Activated CD4-positive, alpha-beta T cell treated with anti-CD3 and anti-CD28 coated beads, Interleukin-2, amount 10 ng/mL, durations not matched to agents 24 days and 14 days (primary cell): ENCODE results near the gene GRK5. TPM values are rescaled to one million over a fixed set of nuclear protein-coding genes. Genes with fewer than 3 reads are reported as not detected.

Experiments used
- DNase-seq: peaks from one replicate; pipeline ENCODE4 v3.0.0; 2022
- H3K27ac Mint-ChIP-seq: one replicate; pipeline ENCODE4 v1.8.0; 2022; ENCODE audit warnings: mild to moderate bottlenecking, mixed read lengths
- H3K27me3 Mint-ChIP-seq: one replicate; pipeline ENCODE4 v1.8.0; 2022; ENCODE audit warnings: mixed read lengths
- H3K36me3 Mint-ChIP-seq: one replicate; pipeline ENCODE4 v1.8.0; 2022; ENCODE audit warnings: low read depth, mild to moderate bottlenecking, mixed read lengths
- H3K4me1 Mint-ChIP-seq: one replicate; pipeline ENCODE4 v1.8.0; 2021; ENCODE audit warnings: mixed read lengths
- H3K4me3 Mint-ChIP-seq: one replicate; pipeline ENCODE4 v1.8.0; 2022; ENCODE audit warnings: mild to moderate bottlenecking, moderate library complexity, mixed read lengths
- H3K9me3 Mint-ChIP-seq: one replicate; pipeline ENCODE4 v1.8.0; 2021; ENCODE audit warnings: mixed read lengths
- intact Hi-C: fragments of 100-400 bp; cut with micrococcal nuclease; formaldehyde crosslinking; loops from one replicate; pipeline ENCODE4 v1.15.1; 2023
- total RNA-seq: library from RNA; stranded (reverse); gene quantifications from 2 replicates; pipeline ENCODE4 v1.2.3, GENCODE V29; 2022

GRK5 gene
- total RNA-seq, 1 donor from 2014 or later = 27.3 TPM

- intact Hi-C loops = no loop called here
- H3K9me3 Mint-ChIP-seq = no peaks in the 10 kb centered on the region
- H3K27ac Mint-ChIP-seq = no peak overlapping the region
- H3K4me3 Mint-ChIP-seq = no peak overlapping the region
- H3K27me3 Mint-ChIP-seq = no peaks in the 10 kb centered on the region
- H3K4me1 Mint-ChIP-seq = no peaks in the 10 kb centered on the region
- no peak for DNase-seq
- H3K36me3 Mint-ChIP-seq = no peaks in the 10 kb centered on the region
These were observed 200.7 kb downstream of the GRK5 start for GRCh38 chr10:119408072-119408471.

- Mint-ChIP-seq H3K27me3 (no peaks in the 10 kb centered on the region), H3K36me3 (no peaks in the 10 kb centered on the region), H3K27ac (no peak overlapping the region), H3K4me1 (no peaks in the 10 kb centered on the region), H3K4me3 (no peak overlapping the region), H3K9me3 (no peaks in the 10 kb centered on the region)
- intact Hi-C loops = no loop called here
- no peak for DNase-seq
These were observed 201.6 kb downstream of the GRK5 start for GRCh38 chr10:119408969-119409371.

GRCh38 chr10:119409385-119409784 is 202.0 kb downstream of the GRK5 start:
- no peaks in the 10 kb centered on the region for H3K9me3 Mint-ChIP-seq
- H3K27ac Mint-ChIP-seq = no peak overlapping the region
- H3K4me1 Mint-ChIP-seq = no peaks in the 10 kb centered on the region
- no peak for DNase-seq
- H3K4me3 Mint-ChIP-seq = no peak overlapping the region
- intact Hi-C loops = no loop called here
- no peaks in the 10 kb centered on the region for H3K36me3 Mint-ChIP-seq
- H3K27me3 Mint-ChIP-seq = no peaks in the 10 kb centered on the region

- no peaks in the 10 kb centered on the region for H3K9me3 Mint-ChIP-seq
- H3K27me3 Mint-ChIP-seq = no peaks in the 10 kb centered on the region
- no peak overlapping the region for H3K4me3 Mint-ChIP-seq
- H3K4me1 Mint-ChIP-seq = no peaks in the 10 kb centered on the region
- no peaks in the 10 kb centered on the region for H3K36me3 Mint-ChIP-seq
- DNase-seq = no peak
- H3K27ac Mint-ChIP-seq = no peak overlapping the region
- intact Hi-C loops = no loop called here
These were observed 202.5 kb downstream of the GRK5 start for GRCh38 chr10:119409906-119410305.

DNA sequence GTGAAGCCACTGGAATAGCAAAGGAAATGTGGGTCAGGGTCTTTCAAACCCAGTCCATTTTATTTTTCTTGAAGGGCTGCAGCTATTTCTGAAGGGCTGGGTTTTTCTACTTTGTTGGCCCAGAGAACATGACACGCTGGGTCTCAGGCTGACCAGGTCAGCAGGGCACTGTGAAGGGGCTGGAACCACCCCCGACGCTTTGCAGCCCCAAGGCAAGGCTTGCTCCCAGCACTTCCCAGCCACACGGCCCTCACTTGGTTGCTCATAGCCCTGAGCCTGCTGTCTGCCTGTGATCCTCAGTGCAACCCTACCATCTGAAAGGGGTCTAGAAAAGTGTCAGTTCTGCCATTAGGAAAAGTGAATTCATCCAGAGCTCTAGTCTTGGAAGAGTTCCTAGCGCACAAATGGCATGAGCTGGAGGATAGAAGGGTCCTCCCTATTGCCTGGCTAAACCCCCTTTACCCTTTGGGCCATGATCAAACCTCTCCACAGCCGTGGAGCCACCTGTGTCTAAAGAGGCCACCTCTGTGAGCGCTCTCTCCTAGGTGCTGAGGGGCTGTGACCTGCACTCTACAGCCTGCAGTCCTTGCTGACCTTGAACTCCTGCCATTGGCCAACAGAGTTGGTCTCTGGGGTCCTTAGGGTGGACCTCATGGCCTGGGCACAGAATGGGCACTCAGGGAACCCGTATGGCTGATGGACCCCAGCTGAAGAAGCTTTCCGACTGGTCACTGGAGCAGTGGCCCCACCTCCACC is 203.2 kb downstream of the GRK5 start:
- Mint-ChIP-seq H3K27ac (no peak overlapping the region), H3K4me3 (no peak overlapping the region), H3K9me3 (no peaks in the 10 kb centered on the region), H3K36me3 (no peaks in the 10 kb centered on the region), H3K4me1 (no peaks in the 10 kb centered on the region), H3K27me3 (no peaks in the 10 kb centered on the region)
- no peak for DNase-seq
- intact Hi-C loops = no loop called here

- intact Hi-C loops = no loop called here
- no peaks in the 10 kb centered on the region for H3K9me3 Mint-ChIP-seq
- H3K27ac Mint-ChIP-seq = no peak overlapping the region
- no peaks in the 10 kb centered on the region for H3K27me3 Mint-ChIP-seq
- DNase-seq = no peak
- no peaks in the 10 kb centered on the region for H3K4me1 Mint-ChIP-seq
- H3K36me3 Mint-ChIP-seq = no peaks in the 10 kb centered on the region
- no peak overlapping the region for H3K4me3 Mint-ChIP-seq
These were observed 205.1 kb downstream of the GRK5 start for GRCh38 chr10:119412244-119413092.

DNA sequence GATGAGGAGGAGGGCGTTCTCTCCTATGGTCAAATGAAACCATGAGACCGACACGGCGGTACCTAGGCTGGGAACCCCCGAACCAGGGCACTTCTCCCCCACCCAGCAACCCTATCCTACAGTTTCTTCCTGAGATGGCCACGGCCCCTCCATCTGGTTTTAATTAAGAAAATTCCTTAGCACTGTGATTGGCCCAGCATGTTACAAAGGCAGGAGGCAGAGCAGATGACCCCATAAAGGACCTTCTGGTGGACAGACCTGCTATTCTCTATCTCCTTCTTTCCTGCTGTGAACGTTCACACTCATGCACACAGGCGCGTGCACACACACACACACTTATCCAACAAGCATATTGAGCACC is 205.7 kb downstream of the GRK5 start:
- Mint-ChIP-seq H3K36me3 (no peaks in the 10 kb centered on the region), H3K9me3 (no peaks in the 10 kb centered on the region), H3K4me3 (no peak overlapping the region), H3K27me3 (no peaks in the 10 kb centered on the region), H3K4me1 (no peaks in the 10 kb centered on the region), H3K27ac (no peak overlapping the region)
- no peak for DNase-seq
- intact Hi-C loops = no loop called here

GRCh38 chr10:119413471-119414080 is 206.2 kb downstream of the GRK5 start:
- DNase-seq = no peak
- H3K27ac Mint-ChIP-seq = no peak overlapping the region
- no peaks in the 10 kb centered on the region for H3K36me3 Mint-ChIP-seq
- no peaks in the 10 kb centered on the region for H3K9me3 Mint-ChIP-seq
- H3K4me3 Mint-ChIP-seq = no peak overlapping the region
- no peaks in the 10 kb centered on the region for H3K4me1 Mint-ChIP-seq
- no peaks in the 10 kb centered on the region for H3K27me3 Mint-ChIP-seq
- intact Hi-C loops = no loop called here

DNA sequence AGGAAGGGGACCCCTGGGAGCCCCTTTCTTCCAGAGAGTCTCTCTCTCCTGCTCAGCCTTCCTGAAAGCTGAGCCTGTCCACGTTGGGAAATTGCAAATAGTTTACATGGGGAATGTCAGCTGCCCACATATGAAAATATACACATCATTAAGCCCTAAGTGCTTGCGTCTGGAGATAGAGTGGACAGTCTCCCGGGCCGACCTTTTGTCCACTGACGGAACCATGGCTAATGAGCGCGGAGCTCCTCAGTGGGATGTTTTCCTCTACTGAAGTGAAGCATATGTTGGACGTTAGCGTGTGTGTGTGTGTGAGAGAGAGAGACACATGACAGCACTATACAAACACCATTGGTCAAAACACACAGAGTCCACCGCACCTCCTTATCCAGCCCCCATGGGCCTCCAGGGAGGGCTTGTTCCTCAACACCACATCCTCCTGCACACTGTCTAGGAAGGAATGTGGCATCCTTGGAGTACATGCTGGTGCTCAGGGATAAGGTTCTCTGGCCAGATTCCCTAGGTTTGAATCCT is 206.8 kb downstream of the GRK5 start:
- intact Hi-C loops = no loop called here
- H3K27me3 Mint-ChIP-seq = no peaks in the 10 kb centered on the region
- H3K9me3 Mint-ChIP-seq = no peaks in the 10 kb centered on the region
- no peak overlapping the region for H3K4me3 Mint-ChIP-seq
- H3K27ac Mint-ChIP-seq = no peak overlapping the region
- no peaks in the 10 kb centered on the region for H3K36me3 Mint-ChIP-seq
- DNase-seq = no peak
- H3K4me1 Mint-ChIP-seq = no peaks in the 10 kb centered on the region

DNA sequence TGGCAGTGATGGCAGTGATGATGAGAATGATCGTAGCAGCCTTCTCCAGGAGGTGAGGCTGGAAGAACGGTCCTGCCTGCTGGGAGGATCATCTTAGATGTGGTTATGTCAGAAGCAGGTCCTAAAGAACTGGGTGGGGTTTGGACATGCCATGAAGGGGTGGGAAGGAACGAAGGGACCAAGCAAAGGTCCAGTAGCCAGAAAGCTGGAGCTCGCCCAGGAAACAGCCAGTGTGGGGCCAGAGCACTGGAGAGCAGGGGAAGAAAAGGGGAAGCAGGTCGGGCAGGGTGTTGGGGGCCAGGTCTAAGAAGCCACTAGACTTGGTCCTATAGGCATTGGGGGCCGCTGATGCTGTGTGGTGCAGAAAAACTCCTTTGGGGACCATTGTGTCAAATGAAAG is 207.8 kb downstream of the GRK5 start:
- Mint-ChIP-seq H3K9me3 (no peaks in the 10 kb centered on the region), H3K27ac (no peak overlapping the region), H3K4me1 (no peaks in the 10 kb centered on the region), H3K36me3 (no peaks in the 10 kb centered on the region), H3K27me3 (no peaks in the 10 kb centered on the region), H3K4me3 (no peak overlapping the region)
- intact Hi-C loops = no loop called here
- no peak for DNase-seq

DNA sequence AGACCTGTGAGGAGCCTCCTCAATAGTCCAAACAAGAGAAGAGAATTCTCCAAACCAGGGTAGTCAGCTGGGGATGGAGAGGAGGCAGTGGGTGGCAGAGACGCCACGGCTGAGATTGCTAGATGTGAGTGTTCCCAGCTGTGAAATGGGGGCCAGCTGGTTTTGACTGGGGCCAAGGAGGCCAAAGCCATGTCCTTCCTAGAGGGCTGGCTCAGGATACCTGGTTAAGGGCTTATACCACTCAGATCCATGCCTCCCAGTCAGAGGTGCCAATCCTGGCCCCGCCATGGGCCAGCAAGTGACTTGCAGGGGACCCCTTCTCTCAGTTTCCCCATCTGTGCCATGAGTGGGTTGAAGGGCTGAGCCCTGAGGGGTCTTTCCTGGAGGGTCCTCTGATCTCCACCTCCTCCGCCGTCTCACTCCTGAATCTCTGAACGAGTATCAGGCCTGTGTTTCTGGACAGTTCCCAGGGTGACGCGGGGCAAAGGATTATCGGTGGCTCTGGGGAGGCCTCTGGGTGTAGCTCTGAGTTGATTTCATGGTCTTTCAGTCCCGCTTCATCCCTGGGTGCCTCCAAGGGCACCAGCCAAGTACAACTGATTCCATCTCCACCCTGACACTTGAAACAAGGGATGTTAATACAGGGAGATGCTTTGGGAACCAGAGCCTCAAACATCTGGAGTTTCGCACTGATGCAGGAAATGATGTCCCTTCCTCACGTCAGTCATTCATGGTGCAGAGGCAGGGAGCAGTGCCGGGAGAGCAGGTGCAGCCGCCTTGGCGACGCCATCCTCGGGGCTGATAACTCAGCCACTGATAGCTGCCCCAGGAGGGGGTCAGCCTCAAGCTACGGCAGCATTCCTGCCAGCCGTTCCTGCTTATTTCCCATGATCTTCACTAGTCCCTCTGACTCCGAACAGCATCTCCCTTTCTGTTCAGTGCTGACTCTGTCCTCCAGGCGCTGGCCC is 208.4 kb downstream of the GRK5 start:
- intact Hi-C loops = no loop called here

DNA sequence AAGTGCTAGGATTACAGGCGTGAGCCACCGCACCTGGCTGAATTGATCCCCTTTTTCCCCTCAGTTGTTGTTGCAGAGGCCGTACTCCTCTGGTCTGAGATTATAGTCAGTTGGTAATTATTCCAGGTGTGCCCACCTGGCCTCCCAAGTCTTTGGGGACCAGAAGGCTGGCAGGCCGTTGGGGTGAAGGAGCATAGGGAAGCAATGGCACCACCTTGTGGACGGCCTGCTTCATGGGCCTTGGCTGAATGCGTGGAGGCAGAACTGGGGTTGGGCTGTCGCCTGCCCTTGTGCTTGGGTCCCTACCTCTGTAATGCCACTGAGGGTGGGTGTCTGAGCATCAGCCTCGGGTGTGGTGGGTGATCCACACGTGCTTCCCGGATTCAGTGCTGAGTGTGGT is 209.5 kb downstream of the GRK5 start:
- Mint-ChIP-seq H3K27me3 (no peaks in the 10 kb centered on the region), H3K27ac (no peak overlapping the region), H3K36me3 (no peaks in the 10 kb centered on the region), H3K4me1 (peaks cover 1% of the 10 kb centered on the region), H3K9me3 (no peaks in the 10 kb centered on the region), H3K4me3 (no peak overlapping the region)
- peak; percentile 90 for DNase-seq
- intact Hi-C loops = loop anchor here (1.0 kb wide), 2 partner anchors 211 to 218 kb away; no protein-coding TSS in a partner anchor

More for the DNA sequence above, 208.4 kb downstream of the GRK5 start:
- Mint-ChIP-seq H3K4me3 (no peak overlapping the region), H3K27ac (no peak overlapping the region), H3K36me3 (no peaks in the 10 kb centered on the region), H3K9me3 (no peaks in the 10 kb centered on the region), H3K4me1 (peaks cover under 1% of the 10 kb centered on the region), H3K27me3 (no peaks in the 10 kb centered on the region)
- DNase-seq = no peak

GRCh38 chr10:119417852-119418251 is 210.5 kb downstream of the GRK5 start:
- Mint-ChIP-seq H3K9me3 (no peaks in the 10 kb centered on the region), H3K27me3 (no peaks in the 10 kb centered on the region), H3K27ac (no peak overlapping the region), H3K4me1 (peaks cover 1% of the 10 kb centered on the region), H3K4me3 (no peak overlapping the region), H3K36me3 (no peaks in the 10 kb centered on the region)
- intact Hi-C loops = loop anchor here (1.0 kb wide), 2 partner anchors 212 to 219 kb away; no protein-coding TSS in a partner anchor
- no peak for DNase-seq
